ENCODE results near the gene RENBP. TPM values are rescaled to one million over a fixed set of nuclear protein-coding genes. Genes with fewer than 3 reads are reported as not detected.

The RENBP gene
- total RNA-seq, 2 experiments from 2014 or later, result 8.6 to 9.3 TPM

- peaks cover 24% of the 10 kb centered on the region for H3K36me3 Mint-ChIP-seq (ENCODE audit: low read depth)
- Histone ChIP-seq H3K9me3 (ENCODE audit: control insufficient read depth in 1 of 2, insufficient read depth in 1 of 2, low read length in 2 of 2) (no peaks in the 10 kb centered on the region), H3K27ac (ENCODE audit: low read depth in 1 of 2, low read length in 2 of 2) (no peak overlapping the region), H3K4me3 (ENCODE audit: low read length) (no peak overlapping the region), H3K4me1 (ENCODE audit: insufficient read depth, low read length) (peaks cover 26% of the 10 kb centered on the region), H3K36me3 (ENCODE audit: insufficient read depth, low read length) (peaks cover 42% of the 10 kb centered on the region), H3K27me3 (ENCODE audit: control insufficient read depth in 1 of 2, insufficient read depth in 2 of 2, low read length in 2 of 2) (no peaks in the 10 kb centered on the region)
- no peaks in the 10 kb centered on the region for H3K27me3 Mint-ChIP-seq
- CTCF ChIA-PET, result no interaction called here
- no peak overlapping the region for H3K27ac Mint-ChIP-seq
- intact Hi-C loops (cut with DNase I, micrococcal nuclease), result no loop called here
- ATAC-seq (ENCODE audit: poor library complexity) (no peak), DNase-seq (peak in 1 of 14 experiments; percentile 1)
- POLR2A ChIA-PET, result interaction anchor here (1.4 to 2.6 kb wide), 2 partner anchors 15 to 91 kb away, joined by 3 to 9 read pairs; no protein-coding TSS in a partner anchor
- TF ChIP-seq CTCF (IDR thresholded peaks at IDR 0.05), result no peak
- no peaks in the 10 kb centered on the region for H3K9me3 Mint-ChIP-seq
- no peak overlapping the region for H3K4me3 Mint-ChIP-seq
- peaks cover 18% of the 10 kb centered on the region for H3K4me1 Mint-ChIP-seq (ENCODE audit: low read depth)
Measured at GRCh38 chrX:153909980-153910360, 34.5 kb downstream of the RENBP start.

- ChIA-PET CTCF (interaction anchor here (0.8 kb wide), 1 partner anchor 14 kb away, joined by 3 read pairs; no protein-coding TSS in a partner anchor), POLR2A (interaction anchor here (1.4 to 7.3 kb wide), 2 partner anchors 17 to 90 kb away, joined by 3 to 63 read pairs; partner anchors contain the start of gene ARHGAP4)
- no peak overlapping the region for H3K27ac Mint-ChIP-seq
- Histone ChIP-seq H3K27me3 (ENCODE audit: control insufficient read depth in 1 of 2, insufficient read depth in 2 of 2, low read length in 2 of 2) (no peaks in the 10 kb centered on the region), H3K4me1 (ENCODE audit: insufficient read depth, low read length) (peaks cover 33% of the 10 kb centered on the region), H3K9me3 (ENCODE audit: control insufficient read depth in 1 of 2, insufficient read depth in 1 of 2, low read length in 2 of 2) (no peaks in the 10 kb centered on the region), H3K36me3 (ENCODE audit: insufficient read depth, low read length) (peaks cover 42% of the 10 kb centered on the region), H3K4me3 (ENCODE audit: low read length) (no peak overlapping the region), H3K27ac (ENCODE audit: low read depth in 1 of 2, low read length in 2 of 2) (no peak overlapping the region)
- ATAC-seq (ENCODE audit: poor library complexity), result no peak
- no peak for TF ChIP-seq CTCF (IDR thresholded peaks at IDR 0.05)
- no peaks in the 10 kb centered on the region for H3K27me3 Mint-ChIP-seq
- intact Hi-C loops (cut with DNase I, micrococcal nuclease), result no loop called here
- H3K4me3 Mint-ChIP-seq, result no peak overlapping the region
- DNase-seq, result peak in 1 of 14 experiments; percentile 7
- H3K9me3 Mint-ChIP-seq, result no peaks in the 10 kb centered on the region
- peaks cover 20% of the 10 kb centered on the region for H3K36me3 Mint-ChIP-seq (ENCODE audit: low read depth)
- peaks cover 23% of the 10 kb centered on the region for H3K4me1 Mint-ChIP-seq (ENCODE audit: low read depth)
Measured at GRCh38 chrX:153909024-153909979, 35.1 kb downstream of the RENBP start.

GRCh38 chrX:153908219-153908860, 36.1 kb downstream of the RENBP start:
- H3K36me3 Mint-ChIP-seq (ENCODE audit: low read depth), result peaks cover 20% of the 10 kb centered on the region
- ChIA-PET CTCF (interaction anchor here (0.8 kb wide), 1 partner anchor 15 kb away, joined by 3 read pairs; no protein-coding TSS in a partner anchor), POLR2A (interaction anchor here (1.3 to 7.3 kb wide), 2 partner anchors 18 to 126 kb away, joined by 3 to 63 read pairs; partner anchors contain the start of gene ARHGAP4)
- no peak overlapping the region for H3K4me3 ChIP-seq (ENCODE audit: low read length)
- H3K27me3 Mint-ChIP-seq, result no peaks in the 10 kb centered on the region
- TF ChIP-seq CTCF (IDR thresholded peaks at IDR 0.05), result no peak
- H3K4me3 Mint-ChIP-seq, result no peak overlapping the region
- no peaks in the 10 kb centered on the region for H3K27me3 ChIP-seq (ENCODE audit: control insufficient read depth in 1 of 2, insufficient read depth in 2 of 2, low read length in 2 of 2)
- no peak overlapping the region for H3K27ac Mint-ChIP-seq
- H3K27ac ChIP-seq (ENCODE audit: low read depth in 1 of 2, low read length in 2 of 2), result no peak overlapping the region
- intact Hi-C loops (cut with DNase I, micrococcal nuclease), result no loop called here
- H3K36me3 ChIP-seq (ENCODE audit: insufficient read depth, low read length), result peaks cover 32% of the 10 kb centered on the region
- H3K4me1 ChIP-seq (ENCODE audit: insufficient read depth, low read length), result peaks cover 42% of the 10 kb centered on the region
- DNase-seq, result peak in 1 of 14 experiments; percentile 1
- peaks cover 32% of the 10 kb centered on the region for H3K4me1 Mint-ChIP-seq (ENCODE audit: low read depth)
- H3K9me3 Mint-ChIP-seq, result no peaks in the 10 kb centered on the region
- no peaks in the 10 kb centered on the region for H3K9me3 ChIP-seq (ENCODE audit: control insufficient read depth in 1 of 2, insufficient read depth in 1 of 2, low read length in 2 of 2)
- no peak for ATAC-seq (ENCODE audit: poor library complexity)

Measured in CD4-positive, alpha-beta T cell (primary cell).